ENCODE results near the gene PTPRJ. TPM values are rescaled to one million over a fixed set of nuclear protein-coding genes. Genes with fewer than 3 reads are reported as not detected.

PTPRJ gene
- total and polyA plus RNA-seq, 2 of the 4 experiments (the other 2 are of a cell fraction) = 5.6 to 14.9 TPM

- Histone ChIP-seq H4K20me1 (ENCODE audit: insufficient read depth, low read length) (no peaks in the 10 kb centered on the region), H3K56ac (ENCODE audit: extremely low read depth, insufficient read depth, low read length) (no peak overlapping the region), H2AK5ac (ENCODE audit: low read depth, low read length) (peak overlapping the region; percentile 75), H4K5ac (ENCODE audit: low read depth, low read length) (no peak overlapping the region), H3K9me3 (ENCODE audit: control insufficient read depth, insufficient read depth, low read length) (no peaks in the 10 kb centered on the region), H3K9ac (ENCODE audit: low read depth, low read length) (no peak overlapping the region), H3K4ac (ENCODE audit: low read depth, low read length) (peak overlapping the region; percentile 50), H3K14ac (replicated peaks; ENCODE audit: low read depth, low read length) (peak overlapping the region; percentile 25; the same call in 1 of the 2 replicates), H2BK120ac (ENCODE audit: low read depth, low read length) (no peak overlapping the region), H3K4me1 (ENCODE audit: control insufficient read depth, insufficient read depth, low read length) (no peaks in the 10 kb centered on the region), H3K18ac (ENCODE audit: low read depth, low read length) (no peak overlapping the region), H3K9me1 (ENCODE audit: insufficient read depth, low read length) (peaks cover 6% of the 10 kb centered on the region), H2BK15ac (ENCODE audit: low read depth, low read length) (peak overlapping the region; percentile 96; the same call in 1 of the 3 replicates), H3K4me3 (ENCODE audit: insufficient read depth, low read depth, low read length) (no peak overlapping the region), H3K36me3 (ENCODE audit: control insufficient read depth, insufficient read depth, low read length) (no peaks in the 10 kb centered on the region), H2AFZ (replicated peaks; ENCODE audit: low read length, poor library complexity) (no peak overlapping the region), H2BK5ac (ENCODE audit: low read depth, low read length, poor library complexity, severe bottlenecking) (no peak overlapping the region), H2BK20ac (ENCODE audit: low read depth, low read length) (peak overlapping the region; percentile 16; the same call in 1 of the 2 replicates), H4K91ac (ENCODE audit: insufficient read depth, low read depth, low read length) (no peak overlapping the region), H3K4me2 (ENCODE audit: low read depth, low read length) (no peak overlapping the region), H4K8ac (ENCODE audit: low read depth in 2 of 2, low read length in 2 of 2) (no peak overlapping the region), H3K79me1 (ENCODE audit: low read depth in 1 of 2, low read length in 2 of 2) (no peaks in the 10 kb centered on the region), H3K27ac (ENCODE audit: insufficient read depth, low read length) (no peak overlapping the region), H2AK9ac (replicated peaks; ENCODE audit: low read depth, low read length, poor library complexity) (peak overlapping the region; percentile 24), H3K23ac (ENCODE audit: low read depth, low read length) (no peak overlapping the region), H3K27me3 (ENCODE audit: control insufficient read depth, insufficient read depth, low read length) (no peaks in the 10 kb centered on the region)
- intact Hi-C loops (cut with micrococcal nuclease) = no loop called here
- POLR2A ChIA-PET (ENCODE audit: unreplicated experiment) = no interaction called here
- no peak for TF ChIP-seq MAFK (IDR thresholded peaks at IDR 0.05; ENCODE audit: low read depth, low read length)
- no peak for TF ChIP-seq BHLHE40 (IDR thresholded peaks at IDR 0.05; ENCODE audit: low read depth, low read length)
- TF ChIP-seq CEBPB (IDR thresholded peaks at IDR 0.05; ENCODE audit: low read depth, low read length) = no peak
- no peak for TF ChIP-seq NFE2L2 (IDR thresholded peaks at IDR 0.05; ENCODE audit: low read depth, low read length)
- TF ChIP-seq MXI1 (IDR thresholded peaks at IDR 0.05; ENCODE audit: borderline replicate concordance, low read depth, low read length) = no peak
- TF ChIP-seq POLR2A (IDR thresholded peaks at IDR 0.05; ENCODE audit: low read depth, low read length) = no peak
- TF ChIP-seq, protein P1, sequence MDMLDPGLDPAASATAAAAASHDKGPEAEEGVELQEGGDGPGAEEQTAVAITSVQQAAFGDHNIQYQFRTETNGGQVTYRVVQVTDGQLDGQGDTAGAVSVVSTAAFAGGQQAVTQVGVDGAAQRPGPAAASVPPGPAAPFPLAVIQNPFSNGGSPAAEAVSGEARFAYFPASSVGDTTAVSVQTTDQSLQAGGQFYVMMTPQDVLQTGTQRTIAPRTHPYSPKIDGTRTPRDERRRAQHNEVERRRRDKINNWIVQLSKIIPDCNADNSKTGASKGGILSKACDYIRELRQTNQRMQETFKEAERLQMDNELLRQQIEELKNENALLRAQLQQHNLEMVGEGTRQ (IDR thresholded peaks at IDR 0.05; ENCODE audit: low read depth, low read length) = no peak
- no peak for TF ChIP-seq MAZ (IDR thresholded peaks at IDR 0.05; ENCODE audit: borderline replicate concordance, low read depth, low read length)
- TF ChIP-seq, protein P2, sequence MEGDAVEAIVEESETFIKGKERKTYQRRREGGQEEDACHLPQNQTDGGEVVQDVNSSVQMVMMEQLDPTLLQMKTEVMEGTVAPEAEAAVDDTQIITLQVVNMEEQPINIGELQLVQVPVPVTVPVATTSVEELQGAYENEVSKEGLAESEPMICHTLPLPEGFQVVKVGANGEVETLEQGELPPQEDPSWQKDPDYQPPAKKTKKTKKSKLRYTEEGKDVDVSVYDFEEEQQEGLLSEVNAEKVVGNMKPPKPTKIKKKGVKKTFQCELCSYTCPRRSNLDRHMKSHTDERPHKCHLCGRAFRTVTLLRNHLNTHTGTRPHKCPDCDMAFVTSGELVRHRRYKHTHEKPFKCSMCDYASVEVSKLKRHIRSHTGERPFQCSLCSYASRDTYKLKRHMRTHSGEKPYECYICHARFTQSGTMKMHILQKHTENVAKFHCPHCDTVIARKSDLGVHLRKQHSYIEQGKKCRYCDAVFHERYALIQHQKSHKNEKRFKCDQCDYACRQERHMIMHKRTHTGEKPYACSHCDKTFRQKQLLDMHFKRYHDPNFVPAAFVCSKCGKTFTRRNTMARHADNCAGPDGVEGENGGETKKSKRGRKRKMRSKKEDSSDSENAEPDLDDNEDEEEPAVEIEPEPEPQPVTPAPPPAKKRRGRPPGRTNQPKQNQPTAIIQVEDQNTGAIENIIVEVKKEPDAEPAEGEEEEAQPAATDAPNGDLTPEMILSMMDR (conservative IDR thresholded peaks at IDR 0.05; ENCODE audit: low read depth, low read length) = no peak
- in situ Hi-C loops (cut with MboI; ENCODE audit: low sequenced_read_pairs) = no loop called here
- ATAC-seq (ENCODE audit: low read depth) (peak; percentile 78), DNase-seq (peak; percentile 32)
- dilution Hi-C loops (cut with HindIII; ENCODE audit: low sequenced_read_pairs, unreplicated experiment) = no loop called here
- CTCF ChIA-PET = no interaction called here
- WGBS, 2 experiments (ENCODE audit: extremely low coverage in 2 of 2, insufficient read length in 1 of 2) = 100% methylated on average over 1 of the region's 9 CpGs; no CpG with 5 or more reads in 1 of the 2 experiments
- no TSS peak for BruUV-seq (replicated peaks)
These were observed 12.5 kb upstream of the PTPRJ start for GRCh38 chr11:47967577-47968525.
